Measurements from ENCODE around the gene RASL10B.

The RASL10B gene

GRCh38 chr17:35791681-35792350 lies 60.4 kb downstream of the RASL10B start:
- DNase-seq (ENCODE audit: low read depth in 2 of 3, low spot score in 2 of 3): no peak

Measured in activated CD8-positive, alpha-beta memory T cell treated with anti-CD3 and anti-CD28 coated beads for 48 hours (primary cell).